Measurements from ENCODE around the gene CYB5D1.
"Not testable (repeated sequence)": the region's sequence is repeated elsewhere in the genome, so short reads cannot be mapped to it uniquely, and the experiment has no call there.

The CYB5D1 gene

DNA sequence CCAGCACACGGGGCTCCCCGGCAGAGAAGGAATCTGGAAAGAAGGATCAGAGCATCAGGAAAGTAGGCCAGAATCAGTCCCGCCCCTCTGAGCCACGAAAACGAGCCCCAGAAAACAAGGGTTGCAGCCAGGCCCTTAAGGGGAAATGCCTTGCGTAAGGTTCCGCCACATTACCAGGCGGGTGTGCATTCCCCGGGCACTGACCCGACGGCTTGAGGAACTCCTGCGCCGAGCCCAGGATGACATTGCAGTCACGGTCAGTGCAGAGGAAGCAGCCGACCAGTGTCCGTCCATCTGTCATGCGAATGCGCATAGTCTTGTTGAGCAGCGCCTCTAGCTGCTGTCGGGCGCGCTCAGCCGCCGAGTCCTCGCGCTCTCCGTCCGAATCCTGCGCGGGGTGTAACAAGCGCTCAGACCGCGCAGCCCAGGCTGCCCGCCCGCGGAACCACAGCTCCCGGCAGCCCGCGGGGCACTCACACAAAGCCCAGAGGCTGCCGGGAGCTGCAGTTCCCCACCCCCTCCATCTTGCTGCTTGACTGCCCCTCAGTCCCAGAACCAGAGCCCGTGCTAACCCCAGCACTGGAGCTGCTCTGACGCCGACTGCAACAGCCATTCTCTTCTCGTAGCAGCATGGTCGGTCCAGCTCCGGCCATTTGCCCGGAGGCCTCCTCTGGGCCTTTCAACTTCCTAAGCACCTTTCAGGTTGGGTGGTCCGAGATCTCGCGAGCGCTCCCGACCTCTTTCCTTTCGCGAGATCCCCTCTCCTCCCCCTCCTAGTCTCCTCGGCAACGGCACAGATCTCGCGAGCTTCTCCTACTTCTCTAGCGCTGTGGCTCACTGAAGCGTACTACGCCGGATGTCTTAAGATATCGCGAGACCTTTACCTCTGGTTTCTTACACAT lies 741 bp upstream of the CYB5D1 start, which contains the start of gene NAA38:
Gene NAA38 (minus strand): TSS at position 749 of the 902 bp plus-strand sequence. CDS start 96 bp downstream, at position 653.
- DNase-seq: peak; percentile 99

DNA sequence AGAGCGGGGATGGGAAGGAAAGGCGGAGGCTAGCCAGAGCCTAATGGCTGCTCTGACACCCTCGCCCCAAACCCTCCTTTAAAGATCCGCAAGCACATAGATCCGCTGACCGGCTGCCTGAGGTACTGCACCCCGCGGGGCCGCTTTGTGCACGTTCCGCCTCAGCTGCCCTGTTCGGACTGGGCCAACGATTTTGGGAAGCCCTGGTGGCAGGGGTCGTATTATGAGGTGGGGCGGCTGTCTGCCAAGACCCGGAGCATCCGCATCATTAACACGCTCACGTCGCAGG lies 663 bp downstream of the CYB5D1 start:
- peak; percentile 60 for DNase-seq

DNA sequence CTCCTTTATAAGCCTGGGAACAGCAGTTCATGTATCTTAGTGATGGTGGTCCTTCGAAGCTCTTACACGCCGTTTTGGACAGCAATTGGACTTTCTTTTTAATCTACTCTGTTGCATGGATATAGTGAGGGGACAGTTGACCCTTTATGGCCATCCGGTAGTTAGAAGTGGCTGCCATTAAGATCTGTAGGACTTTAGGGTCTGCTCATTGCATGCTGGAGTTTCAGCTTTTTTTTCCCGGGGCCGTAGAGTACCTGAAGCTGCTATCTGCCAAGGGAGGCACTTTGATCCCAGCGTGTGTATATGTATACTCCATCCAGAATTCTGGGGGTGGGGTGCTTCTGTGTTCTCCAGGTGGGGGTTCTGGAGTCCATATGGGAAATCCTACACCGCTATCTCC lies 1.2 kb downstream of the CYB5D1 start:
- DNase-seq: no peak

DNA sequence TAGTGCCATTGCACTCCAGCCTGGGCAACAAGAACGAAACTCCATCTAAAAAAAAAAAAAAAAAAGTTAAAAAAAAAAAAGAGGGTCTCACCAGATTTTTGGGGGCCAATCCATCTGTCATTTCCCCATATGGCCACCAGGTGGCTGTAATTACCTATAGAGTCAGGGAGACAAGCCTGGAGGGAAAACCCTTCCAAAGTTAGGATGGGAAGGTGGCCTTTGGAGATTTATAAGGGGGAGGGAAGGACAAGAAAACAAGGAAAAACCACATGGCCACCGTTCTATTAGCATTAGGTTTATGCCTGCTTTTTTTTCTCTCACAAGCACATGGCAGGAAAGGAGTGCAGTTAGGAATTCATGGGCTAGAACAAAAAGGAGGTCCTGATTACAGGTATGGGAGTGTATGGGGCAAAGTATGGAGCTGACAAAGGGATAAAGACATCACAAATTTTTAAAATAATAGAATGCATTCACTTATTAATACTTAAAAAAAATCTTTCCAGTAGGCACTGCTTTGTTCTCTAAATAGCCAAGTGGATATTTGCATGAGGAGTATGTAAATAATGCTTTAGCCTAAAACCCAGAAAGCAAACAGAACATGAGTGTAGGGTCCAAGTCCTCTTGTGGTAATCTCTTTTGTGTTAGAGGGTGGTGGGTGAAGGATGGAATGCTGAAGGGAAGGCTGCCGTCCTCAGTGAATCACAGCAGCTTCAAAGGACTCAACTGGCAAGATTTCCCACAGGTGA lies 5.1 kb downstream of the CYB5D1 start:
- peak; percentile 71 for DNase-seq

GRCh38 chr17:7864384-7864783 lies 6.6 kb downstream of the CYB5D1 start:
- not testable (repeated sequence) for DNase-seq

DNA sequence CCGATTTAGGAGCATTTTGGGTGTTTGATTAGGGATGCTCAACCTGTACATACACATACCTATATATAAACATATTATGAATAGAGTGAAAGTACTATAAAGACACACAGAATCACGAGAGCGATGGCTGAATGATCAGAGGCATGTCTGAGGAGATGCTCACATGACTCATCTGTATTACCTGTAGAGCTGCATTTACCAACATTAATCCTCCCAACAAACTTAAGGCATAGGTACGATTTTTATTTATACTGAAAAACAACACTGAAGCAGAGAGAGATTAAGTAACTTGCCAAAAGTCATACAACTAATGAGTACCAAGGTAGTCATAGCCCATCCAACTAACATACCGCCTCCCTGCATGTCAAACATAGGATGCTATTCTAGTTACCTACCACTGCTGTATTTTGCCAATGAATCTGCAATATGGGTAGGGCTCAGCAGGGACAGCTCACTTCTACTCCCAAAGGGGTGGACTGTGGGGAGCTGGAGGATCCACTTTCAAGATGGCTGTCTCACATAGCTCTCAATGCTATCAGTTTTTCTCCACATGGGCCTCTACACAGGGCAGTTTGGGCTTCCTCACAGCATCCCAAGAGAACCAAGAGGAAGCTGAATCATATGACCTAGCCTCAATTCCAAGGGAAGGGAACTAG lies 7.3 kb downstream of the CYB5D1 start:
- no peak for DNase-seq

GRCh38 chr17:7867881-7868329 lies 10.1 kb downstream of the CYB5D1 start:
- no peak for DNase-seq

DNA sequence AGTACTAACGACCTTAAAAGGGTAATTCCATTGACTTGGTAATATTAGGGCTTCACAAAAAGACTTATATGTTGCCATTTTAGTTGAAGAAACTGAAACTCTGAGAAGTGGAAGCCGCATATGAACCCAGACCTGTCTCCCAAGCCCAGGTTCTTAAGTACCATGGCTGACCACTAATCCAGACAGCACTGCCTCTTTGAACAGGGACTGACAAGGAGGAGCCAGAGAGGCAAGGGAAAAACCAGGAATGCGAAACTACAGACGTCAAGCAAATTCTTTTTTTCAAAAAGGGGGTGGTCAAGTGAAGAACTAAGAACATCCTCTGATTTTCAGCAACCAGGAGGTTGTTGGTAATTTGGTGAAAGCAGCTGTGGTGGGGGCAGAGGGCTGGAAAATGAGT lies 15.2 kb downstream of the CYB5D1 start:
- no peak for DNase-seq

DNA sequence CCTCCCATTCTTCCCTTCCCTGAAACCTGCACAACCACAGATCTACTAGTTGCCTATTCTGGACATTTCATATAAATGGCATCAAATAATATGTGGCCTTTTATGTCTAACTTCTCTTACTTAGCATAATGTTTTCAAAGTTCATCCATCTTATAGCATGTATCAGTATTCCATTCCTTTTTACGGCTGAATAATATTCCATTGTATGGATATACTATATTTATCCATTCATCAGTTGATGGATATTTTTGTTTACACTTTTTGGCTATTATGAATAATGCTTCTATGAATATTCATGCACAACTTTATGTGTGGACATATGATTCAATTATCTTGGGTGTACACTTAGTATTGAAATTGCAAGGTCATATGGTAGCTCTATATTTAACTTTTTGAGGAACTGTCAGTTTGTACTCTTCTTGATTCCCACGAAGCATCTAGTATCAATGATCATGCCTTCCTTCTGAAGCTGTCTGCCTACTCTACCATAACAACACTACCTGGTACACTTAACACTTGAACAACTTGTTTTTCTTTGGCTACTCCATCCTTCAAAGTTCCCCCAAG lies 18.1 kb downstream of the CYB5D1 start:
- DNase-seq: no peak

DNA sequence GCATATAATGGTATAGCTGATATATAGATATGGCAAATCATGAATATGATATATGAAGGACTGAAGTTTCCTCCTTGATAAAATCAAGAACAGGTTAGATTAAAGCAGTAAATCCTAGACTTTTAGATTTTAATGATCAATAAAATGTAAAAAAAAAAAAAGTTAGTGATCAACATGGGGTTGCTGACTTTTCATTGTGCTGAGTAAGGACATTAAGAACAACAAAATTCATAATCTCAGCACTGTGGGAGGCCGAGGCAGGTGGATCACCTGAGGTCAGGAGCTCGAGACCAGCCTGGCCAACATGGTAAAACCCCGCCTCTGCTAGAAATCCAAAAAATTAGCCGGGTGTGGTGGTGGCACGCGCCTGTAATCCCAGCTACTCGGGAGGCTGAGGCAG lies 20.4 kb downstream of the CYB5D1 start:
- no peak for DNase-seq

DNA sequence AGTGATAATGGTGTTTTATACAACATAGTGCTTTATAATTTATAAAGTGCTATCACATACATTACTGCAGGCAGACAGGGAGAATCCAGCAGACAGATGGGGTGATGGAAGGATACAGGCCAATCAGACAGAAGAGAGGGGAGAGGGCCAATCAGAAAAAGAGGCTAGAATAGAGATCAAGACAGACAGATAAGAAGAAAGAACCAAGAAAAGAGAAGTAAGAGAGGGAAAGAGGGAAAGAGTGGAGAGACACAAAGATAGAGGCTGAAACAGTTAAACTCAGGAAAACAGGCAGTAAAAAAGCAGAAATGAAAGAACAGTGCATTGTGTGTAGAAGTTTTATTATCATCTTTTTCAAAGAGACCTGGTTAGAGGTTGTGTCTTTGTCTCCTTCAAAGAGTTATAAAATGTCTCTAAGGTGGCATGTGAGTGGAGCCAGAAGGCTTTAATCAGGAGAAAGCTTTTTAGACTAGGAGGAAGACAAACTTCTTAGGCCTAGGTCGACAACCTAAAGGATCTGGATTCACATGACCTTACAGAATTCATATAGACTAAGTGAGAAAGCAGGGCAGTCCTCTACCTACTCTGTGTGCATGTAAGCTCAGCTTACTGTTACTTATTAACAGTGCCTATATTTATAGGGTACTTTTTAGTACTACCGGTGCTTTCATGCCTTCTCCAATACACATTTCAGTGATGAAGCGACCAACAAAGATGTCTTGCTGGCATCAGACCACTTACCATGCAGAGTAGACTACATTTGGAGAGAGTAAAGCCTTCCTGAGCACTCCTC lies 22.5 kb downstream of the CYB5D1 start:
- peak; percentile 29 for DNase-seq

DNA sequence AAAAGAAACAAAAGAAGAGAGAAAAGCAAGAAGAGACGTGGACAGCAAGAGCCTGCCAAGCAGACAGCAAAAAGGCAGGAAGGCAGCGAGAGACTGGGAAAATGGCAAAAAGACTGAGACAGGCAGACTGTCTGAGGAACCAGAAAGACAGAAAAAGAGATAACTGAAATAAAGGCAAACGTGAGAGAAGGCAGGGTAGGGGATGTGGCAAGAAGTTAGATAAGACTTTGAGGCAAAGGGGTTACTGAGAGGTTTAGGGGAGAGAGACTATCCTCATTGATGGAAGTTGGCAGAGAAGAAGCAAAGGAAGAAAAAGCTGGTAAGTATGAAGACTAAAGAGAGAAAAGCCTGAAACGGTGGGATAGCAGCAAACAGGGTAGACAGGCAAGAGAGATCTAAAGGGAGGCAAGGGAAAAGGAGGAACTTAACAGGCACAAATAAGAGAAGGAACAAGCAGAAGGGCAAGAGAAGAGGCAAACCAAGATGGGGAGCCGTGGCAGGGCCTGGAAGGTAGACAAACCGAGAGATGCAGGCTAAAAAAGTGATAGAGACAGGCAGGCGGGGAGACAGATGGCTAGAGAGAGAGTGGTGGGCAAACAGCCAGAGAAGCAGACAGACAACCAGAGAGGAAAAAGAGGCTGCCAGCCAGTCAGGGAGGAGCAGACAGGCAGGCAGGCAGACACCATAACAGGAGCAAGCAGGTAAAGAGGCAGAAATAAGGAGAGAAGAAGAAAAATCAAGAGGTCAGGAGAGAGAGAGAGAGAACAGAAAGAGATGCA lies 23.7 kb downstream of the CYB5D1 start:
- DNase-seq: peak; percentile 63

- DNase-seq: no peak
Measured at GRCh38 chr17:7882068-7882467, 24.3 kb downstream of the CYB5D1 start.

- no peak for DNase-seq
Measured at GRCh38 chr17:7882629-7883028, 24.8 kb downstream of the CYB5D1 start.

DNA sequence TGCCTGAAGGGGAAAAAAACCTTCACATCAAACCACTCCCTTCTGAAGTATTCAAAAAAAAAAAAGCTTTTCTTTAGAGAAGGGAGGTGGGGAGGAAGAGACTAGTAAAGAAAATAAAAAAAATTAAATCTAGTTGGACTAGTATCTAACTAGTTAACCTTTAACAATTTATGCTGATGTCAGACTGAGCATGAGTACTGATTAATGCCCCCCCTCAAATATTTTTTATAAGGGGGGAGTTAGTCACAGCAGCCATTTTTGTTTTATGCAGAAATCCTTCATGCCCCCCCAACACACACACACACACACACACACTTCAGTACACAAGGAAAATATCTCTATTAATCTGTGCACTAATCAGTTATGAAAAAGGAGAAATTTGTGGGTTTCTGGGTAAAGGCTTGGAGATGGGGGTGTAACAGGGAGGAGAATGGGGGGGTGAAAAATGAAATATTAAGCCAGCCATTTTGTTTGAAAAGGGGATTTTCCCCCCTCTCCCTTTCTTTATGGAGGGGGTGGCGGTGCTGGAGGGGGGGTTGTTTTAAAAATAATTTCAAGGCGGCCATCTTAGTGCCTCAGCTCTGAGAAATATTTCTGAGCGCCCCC lies 26.1 kb downstream of the CYB5D1 start:
- peak; percentile 48 for DNase-seq

GRCh38 chr17:7884581-7885366 lies 27.0 kb downstream of the CYB5D1 start:
- no peak for DNase-seq

GRCh38 chr17:7885367-7886226 lies 27.8 kb downstream of the CYB5D1 start:
- DNase-seq: peak; percentile 60

- DNase-seq: peak; percentile 52
Measured at GRCh38 chr17:7886227-7887037, 28.6 kb downstream of the CYB5D1 start.
